GM18526 (cell line): ENCODE results near the gene LRMDA.

ENCODE experiments used
- POLR2A ChIP-seq: IDR thresholded peaks from 3 replicates; pipeline ENCODE4 v1.6.1; 2011; ENCODE audit not compliant: insufficient read length; ENCODE audit errors: extremely low read depth

The LRMDA gene

DNA sequence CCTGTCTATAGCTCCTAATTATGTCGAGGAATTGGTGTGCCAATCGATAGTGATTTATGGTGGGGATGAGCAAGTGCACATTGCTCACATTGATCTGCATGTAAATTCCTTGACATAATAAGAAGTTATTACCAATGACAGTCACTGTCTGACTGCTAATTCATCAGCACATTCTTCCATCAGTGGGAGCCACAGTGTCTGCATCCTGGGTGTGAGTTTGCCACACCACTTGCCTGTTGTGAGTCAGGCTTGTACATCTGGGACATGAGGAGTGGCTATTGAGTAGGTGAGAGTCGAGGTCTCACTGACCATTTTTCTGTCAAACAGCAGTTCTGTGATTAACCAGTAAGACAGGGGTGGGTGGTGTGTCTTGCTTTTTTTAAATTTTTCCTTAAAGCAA is 263.4 kb downstream of the LRMDA start:
- TF ChIP-seq POLR2A = no peak

DNA sequence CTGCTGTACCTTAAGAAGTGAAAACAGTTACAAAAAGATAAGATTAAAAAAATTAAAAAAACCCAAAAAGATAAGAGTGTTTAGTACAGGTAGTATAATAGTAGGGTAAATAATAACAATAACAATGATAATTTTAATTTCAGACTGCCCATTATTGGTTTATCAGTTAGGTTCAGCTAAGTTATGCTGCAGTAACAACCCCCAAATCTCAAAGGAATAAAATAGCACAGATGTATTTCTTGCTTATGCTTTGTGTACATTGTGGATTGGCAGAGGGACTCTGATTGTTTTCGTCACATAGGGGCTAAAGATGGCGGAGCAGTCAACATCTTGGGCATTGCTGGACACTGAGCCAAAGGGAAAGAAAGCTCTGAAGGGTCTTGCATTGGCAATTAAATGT is 264.6 kb downstream of the LRMDA start:
- no peak for TF ChIP-seq POLR2A

DNA sequence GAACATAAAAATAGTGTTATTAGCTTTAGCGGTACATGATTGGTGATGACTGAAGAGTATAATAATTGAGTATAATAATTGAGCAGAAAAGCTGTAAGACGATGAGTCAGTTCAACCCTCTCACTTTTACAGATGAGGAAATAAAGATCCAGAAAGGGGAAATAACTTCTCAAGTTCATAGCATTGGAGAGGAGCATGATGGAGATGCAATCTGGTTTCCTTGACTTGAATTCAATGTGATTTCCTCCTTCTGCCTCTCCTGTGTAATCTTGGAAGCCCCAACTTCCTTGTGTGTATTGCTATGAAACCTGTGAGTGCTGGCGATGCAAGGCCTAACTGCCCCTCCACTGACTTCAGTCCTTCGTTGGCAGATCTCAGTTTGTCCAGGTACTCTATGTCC is 265.1 kb downstream of the LRMDA start:
- TF ChIP-seq POLR2A = no peak

DNA sequence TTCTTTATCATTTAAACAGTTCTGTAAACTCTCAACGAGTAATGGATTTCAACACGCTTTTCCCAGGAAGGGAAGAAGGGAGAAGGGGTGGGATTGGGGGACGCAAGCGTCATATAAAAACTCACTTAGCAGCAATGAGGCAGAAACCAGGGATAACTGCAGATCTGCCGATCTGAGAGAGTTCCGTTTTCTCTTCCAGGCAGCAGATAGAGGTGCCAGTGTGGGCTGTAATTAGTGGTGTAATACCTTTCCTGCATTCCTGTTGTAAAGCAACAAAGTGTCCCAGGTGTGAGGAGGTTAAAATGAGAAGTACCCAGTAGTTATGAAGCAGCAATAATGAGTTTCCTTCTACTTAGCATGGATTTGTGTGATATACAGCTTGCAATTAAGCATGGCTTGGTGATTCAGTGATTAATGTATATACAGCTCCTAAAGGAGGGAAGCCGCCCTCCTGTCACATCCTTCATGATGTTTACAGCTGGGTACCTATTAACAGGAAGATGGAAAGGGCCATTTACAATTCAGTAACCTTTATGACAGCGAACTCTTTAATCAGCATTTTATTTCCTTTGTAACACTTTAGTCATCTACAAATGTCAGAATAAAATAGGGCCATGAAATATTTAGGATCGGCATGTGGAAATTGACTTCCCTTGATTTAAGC is 271.9 kb downstream of the LRMDA start:
- TF ChIP-seq POLR2A = no peak

DNA sequence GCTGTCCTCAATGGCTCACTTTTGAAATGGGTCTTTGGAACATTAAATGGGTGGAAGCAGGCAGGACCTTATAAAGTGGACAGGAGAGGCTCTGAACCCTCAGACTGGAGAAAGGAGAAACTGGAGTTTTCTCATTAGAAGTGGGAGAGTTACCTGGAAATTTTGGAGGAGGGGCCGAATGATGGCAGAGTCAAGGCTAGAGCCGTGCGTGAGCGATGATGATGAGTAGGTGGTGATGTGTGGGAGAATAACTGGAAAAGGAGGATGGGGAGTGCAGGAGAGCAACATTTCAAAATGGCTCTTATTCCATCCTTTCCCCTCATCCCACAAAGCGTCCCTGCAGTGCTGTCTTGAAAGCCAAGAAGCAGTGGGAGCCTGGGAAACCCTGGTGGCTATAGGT is 274.0 kb downstream of the LRMDA start:
- TF ChIP-seq POLR2A = no peak

DNA sequence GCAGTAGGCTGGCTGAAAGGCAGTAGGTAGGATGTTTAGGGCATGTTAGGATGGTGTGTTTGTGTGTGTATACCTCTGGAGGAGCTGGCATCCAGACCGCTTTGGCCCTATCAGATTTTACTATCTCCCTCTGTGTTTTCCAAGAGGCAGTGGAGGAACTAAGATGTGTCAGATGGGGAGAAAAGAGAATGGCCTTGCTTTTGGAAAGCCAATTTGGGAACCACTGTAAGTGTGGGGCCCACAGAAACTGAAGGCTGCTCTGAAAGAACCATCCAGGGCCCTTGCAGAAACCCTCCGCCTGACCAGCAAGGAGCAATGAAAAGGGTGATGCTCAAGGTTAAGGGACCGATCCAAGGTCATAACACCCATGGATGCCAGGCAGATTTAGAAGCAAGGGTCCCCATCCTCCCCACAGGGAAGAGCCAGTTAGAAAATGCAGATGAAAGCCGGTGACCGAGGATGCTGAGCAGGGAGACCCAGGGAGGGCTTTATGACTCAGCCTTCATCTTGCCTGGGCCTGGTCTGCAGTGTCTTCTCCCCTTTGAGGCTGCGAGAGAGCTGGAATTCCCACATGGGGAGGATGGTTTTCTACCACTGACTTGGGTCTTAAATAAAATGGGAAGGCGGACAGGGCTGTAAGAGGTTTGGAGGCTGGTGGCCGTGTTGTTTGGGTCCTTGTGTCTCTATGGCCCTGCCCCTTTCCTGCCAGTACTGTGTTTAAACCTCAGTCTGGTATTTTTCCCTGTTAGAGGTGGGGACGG is 275.8 kb downstream of the LRMDA start:
- no peak for TF ChIP-seq POLR2A

DNA sequence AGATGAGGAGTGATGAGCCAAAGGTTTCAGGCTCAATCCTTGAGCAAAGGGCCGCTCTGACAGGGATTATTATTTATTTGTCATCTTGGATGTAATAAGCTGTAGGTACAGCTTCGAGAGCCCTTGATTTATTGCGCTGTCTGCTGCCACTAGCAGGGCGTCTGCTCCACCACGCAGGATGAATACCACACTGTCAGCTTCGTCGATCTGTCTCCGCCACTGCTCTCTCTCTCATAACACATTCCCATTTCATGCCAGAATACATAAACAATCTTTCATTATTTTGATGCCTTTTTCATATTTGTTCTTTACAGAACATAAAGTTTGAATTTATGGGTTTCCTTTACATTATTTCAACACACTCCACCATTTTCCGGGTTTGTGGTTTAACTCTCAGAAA is 276.6 kb downstream of the LRMDA start:
- TF ChIP-seq POLR2A = no peak

DNA sequence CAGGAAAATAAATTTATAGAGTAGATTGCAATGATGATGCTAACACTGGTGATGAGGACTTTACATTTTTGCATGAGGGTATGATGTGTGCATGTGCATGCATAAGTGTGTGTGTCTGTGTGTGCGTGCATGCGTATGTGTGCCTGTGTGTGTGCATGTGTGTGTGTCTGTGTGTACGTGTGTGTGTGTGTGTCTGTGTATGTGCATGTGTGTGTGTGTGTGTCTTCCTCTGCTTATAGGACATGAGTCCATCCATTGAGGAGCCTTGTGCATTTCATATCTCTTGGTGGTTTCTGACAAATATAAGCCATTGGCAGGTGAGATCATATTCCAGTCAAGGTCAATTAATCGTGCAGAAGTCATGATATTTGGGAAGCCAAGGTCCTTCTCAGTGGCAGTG is 277.8 kb downstream of the LRMDA start:
- no peak for TF ChIP-seq POLR2A

DNA sequence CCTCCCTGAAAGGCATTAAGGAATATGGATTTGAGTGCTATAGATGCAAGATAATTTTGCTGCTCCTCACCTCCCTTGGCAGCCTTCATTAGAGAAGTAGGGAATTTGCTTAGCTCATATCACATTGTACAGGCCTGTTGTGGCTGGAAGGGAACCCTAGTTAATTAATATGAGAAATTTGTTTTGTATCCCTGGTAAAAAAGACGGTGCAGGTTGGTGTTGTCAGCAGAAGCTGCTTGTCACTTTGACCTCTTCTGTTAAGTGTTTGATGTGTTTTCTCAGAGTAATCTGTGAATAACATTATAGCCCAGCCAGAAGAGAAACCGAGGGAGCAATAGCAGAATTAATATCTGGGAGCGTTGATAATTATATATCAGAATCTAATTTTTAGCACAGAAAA is 278.4 kb downstream of the LRMDA start:
- TF ChIP-seq POLR2A = no peak

DNA sequence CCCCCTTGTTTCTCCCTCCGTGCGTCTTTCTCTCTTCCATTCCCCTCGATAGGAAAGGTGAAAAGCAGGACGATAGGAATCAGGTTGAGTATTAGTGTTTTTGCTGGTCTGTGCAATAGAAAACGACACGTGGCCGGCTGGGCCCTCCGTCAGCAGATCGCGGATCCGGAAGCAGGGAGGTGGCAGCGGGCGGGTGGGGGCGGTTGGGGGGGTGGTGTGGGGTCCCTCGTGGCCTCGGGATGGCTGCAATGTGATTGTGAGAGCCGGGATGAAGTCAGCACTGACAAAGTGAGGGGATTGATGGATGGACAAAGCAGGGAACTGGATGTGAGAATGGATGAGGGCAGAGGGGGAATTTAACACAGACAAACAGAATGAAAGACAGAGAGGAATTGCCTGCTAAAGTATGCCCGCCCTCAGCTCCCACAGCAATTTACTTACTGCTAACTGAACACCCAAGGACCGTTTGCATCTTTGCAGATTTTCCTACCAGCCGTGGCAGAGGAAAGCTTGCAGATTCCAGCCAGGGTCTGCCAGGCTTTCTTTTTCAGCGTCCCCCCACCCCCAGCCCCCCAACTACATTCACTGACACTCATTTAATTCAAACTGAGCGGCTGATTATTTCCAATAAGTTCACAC is 280.9 kb downstream of the LRMDA start:
- no peak for TF ChIP-seq POLR2A

DNA sequence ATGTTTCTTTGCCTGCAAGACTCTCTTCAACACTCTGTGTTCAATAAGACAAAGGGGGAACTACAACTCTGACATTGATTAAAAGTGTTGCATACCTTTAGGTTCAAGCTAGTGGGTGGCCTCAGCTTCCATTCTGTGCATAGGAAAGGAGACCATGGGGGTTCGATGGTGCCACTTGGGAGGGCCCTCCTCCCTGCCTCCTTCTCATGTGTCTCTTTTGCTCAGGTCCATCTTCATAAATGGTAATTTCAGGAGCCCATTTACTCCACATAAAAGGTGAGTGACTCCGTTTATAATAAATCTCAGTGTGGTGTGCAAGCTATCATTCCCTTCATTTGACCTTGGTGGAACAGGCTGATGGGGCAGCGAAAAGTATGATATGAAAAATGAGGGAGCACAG is 285.1 kb downstream of the LRMDA start:
- no peak for TF ChIP-seq POLR2A

DNA sequence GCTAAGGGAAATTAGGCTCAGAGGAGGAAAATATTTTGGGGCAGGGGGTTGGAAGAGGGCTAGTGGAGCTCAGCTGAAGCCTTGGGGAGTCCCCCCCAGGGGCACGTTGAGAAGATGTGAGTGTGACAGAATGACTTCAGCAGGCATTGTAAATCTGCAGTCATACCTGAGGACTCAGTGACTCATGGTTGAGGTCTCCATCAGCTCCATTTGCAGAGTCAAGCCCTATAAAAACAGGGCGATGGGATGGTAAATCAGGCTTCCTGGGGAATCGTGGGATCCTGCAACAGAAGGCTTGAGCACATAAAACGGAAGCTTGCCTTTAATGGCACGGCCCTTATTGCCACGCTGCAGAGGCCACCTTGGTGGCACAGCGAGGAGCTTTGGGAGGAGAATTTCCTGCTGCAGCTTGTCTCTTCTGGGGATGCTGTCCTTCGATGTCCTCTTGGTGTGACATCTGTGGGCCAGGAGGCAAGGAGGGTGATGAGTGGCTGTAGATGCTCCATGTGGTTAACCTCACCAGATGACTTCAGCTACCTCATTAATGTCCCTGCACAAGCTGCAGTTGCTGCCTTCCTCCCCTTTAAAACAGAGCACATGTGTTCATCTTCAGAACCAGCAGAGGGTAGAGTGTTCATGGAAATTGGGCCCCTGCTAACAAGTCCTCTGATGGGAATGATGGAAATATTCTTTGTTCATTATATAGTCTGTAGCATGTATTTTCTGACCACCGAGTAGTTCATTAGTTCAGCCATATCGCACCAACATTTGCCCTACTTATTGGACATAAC is 285.9 kb downstream of the LRMDA start:
- TF ChIP-seq POLR2A = no peak

DNA sequence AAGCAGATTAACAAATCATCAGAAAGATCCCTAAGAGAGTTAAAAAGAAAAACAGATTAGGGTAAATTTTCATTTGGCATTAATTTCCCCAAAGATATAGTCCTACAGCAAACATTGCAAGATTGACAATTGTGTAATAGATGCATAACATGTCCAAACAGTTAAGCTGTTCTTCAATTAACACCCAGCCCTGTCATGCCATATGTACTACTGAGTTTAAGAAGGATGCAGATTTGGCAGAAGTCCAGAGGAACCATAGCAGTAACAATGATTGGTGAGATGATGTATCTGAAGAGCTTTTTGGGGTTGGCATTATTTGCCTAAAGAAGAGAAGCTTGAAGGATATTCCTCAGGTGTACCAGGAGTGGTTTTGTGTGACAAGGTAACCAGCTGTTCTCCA is 287.6 kb downstream of the LRMDA start:
- TF ChIP-seq POLR2A = no peak

DNA sequence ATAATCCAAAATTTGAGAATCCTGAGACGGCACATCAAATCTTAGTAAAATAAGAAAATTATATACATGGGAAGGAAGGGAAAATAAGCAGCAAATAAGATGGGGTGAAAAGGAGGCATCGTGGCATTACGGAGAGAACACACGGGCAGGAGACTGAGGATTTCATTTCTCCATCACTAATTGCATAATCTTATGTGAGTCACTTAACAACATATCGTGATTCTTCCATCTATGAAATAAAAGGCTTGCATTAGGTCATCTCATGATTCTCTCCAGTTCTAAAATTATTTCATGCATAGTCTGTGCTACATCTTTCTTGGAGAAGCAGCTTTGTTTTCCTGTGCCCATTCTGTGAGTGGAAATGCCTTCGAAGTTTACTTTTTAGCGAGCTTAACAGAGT is 288.7 kb downstream of the LRMDA start:
- TF ChIP-seq POLR2A = no peak

DNA sequence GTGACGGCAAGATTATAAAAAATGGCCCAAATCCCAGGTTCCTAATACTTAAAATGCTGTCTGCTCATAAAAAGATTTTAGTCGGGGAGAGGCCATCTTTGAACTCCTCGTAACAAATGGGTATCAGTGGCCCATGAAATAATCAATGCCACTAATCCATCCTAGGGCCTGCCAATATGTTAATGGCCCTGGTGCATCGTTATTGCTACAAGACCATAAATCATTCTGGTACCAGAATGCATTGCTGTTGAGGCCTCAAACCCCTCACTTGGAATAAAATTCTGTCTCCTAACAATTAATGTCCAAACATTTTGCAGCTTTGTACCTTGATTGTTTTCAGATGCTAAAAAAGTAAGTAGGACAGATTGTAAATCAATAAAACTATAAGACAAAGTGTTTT is 290.6 kb downstream of the LRMDA start:
- no peak for TF ChIP-seq POLR2A

DNA sequence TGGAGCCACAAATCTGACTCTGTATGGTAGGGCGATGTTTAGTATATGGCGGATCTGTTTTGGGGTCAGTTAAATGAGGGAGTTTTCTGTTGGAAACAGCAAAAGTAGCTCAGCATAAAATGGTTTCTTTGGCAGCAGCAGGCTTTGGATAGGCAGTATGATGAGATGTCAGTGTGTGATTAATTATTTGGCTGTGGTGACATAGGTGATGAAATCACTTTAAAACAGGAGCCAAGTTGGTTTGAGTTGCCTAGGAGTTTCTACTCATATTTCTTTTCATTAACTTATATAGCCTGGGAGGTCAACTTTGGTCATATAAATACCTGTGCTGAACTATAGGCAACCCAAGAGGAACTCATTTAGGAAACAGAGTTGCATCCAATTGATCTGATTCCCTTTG is 291.2 kb downstream of the LRMDA start:
- no peak for TF ChIP-seq POLR2A
